ENCODE measurements around the gene CMC4. TPM values are rescaled to one million over a fixed set of nuclear protein-coding genes. Genes with fewer than 3 reads are reported as not detected.

Gene CMC4, protein sequence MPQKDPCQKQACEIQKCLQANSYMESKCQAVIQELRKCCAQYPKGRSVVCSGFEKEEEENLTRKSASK
- polyA plus RNA-seq (2011; rRNA removed) = 16.7 and 16.9 TPM in 2 replicates
- polyA plus RNA-seq (2012; cell fraction: cytosol; rRNA removed) = 9.3 and 10.8 TPM in 2 replicates
- polyA plus RNA-seq (2012; cell fraction: nucleus; rRNA removed) = 3.9 and 6.1 TPM in 2 replicates
- polyA plus RNA-seq (2017; fragmentation: RNase III; extraction: RNeasy Plus Mini Kit Qiagen cat#74134 plus additional on column Dnase treatment) = 12.8 to 15.1 TPM (median 14.4 TPM) in 3 replicates
- 2.7 and 3.2 TPM in 2 replicates for polyA minus RNA-seq (2011; rRNA and poly(A)+ RNA removed)

DNA sequence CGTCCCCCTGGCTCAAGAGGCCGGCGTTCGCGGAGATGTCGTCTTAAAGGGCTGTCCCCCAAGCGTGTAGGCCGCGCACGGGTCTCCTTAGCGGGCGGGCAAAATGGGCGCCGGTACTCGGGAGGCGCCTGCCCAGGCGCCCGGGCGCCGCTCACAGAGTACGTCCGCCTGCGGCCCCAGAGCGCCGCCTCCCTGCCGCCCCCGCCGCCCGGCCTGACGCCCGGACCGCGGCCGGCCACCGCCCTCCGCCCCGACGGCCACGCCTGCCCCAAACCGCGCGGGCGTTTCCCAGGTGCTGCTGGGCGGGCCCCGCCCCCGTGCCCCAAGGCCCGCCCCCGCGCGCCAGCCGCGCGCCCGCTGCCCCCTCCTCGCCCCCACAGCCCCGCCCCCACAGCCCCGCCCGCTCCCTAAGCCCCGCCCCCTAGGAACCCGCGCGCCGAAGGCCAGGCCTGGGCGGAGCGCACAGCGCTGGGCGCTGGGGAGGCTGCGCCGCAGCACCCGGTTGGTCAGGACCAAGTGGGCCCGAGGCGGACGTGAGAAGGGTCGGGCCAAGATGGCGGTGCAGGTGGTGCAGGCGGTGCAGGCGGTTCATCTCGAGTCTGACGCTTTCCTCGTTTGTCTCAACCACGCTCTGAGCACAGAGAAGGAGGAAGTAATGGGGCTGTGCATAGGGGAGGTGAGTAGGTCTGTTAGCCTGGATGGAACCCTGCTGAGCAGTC, at the start of gene CMC4, which contains the start of the genes BRCC3 and MTCP1:
TSS of gene CMC4 (minus strand) at position 162 of the 719 bp plus-strand sequence. CDS start 7,113 bp downstream, outside the sequence.
TSS of gene BRCC3 (plus strand) at position 534 of the 719 bp plus-strand sequence. CDS start at position 554, 20 bp downstream.
TSS of gene MTCP1 (minus strand) at position 162 of the 719 bp plus-strand sequence. CDS start 5,126 bp downstream, outside the sequence.
- DNase-seq (ENCODE audit: low read depth in 1 of 2, low spot score in 1 of 2) (peak; percentile 81 to 88), FAIRE-seq (no peak)
- POLR2A ChIA-PET = interaction anchor here (0.9 kb wide), 1 partner anchor 44 kb away, joined by 4 read pairs; the partner anchor contains the start of gene FUNDC2

DNA sequence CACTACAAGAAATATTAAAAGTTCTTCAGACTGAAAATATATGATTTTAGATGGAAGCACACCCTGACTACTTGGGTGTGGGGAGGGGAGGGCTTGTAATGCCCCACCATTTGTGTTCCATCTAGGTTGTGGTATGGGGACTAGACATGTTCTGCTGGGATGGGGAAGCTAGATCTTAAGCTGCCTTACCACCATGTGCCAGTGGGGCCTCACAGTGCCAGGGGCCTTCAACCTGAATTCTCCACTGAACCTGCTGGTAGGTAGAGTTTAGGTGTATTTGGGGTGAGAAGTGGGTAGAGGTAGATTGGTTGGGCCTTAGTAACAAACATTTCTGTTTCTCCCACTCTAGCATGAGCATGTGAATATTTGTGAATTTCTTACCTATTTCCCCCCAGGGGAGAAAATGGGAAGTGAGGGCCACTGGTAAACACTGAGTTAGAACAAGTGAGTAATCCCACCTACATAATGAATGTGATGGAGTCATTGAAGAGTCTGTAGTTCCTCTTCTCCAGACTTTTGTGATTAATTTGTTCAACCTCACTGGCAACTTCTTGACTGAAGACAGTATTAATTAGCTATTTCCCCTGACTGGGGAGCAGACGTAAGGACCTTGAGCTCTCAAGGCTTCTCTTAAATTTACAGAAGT, 44.4 kb upstream of the CMC4 start:
- H3K4me2 ChIP-seq = no peak overlapping the region
- no peak overlapping the region for H3K27ac ChIP-seq
- no peak overlapping the region for H3K4me3 ChIP-seq
- 95% methylated on average over 1 of the region's 1 CpG for WGBS (ENCODE audit: missing lambda C conversion rate)
- H3K4me1 ChIP-seq = no peaks in the 10 kb centered on the region
- no peak for FAIRE-seq
- DNase-seq (ENCODE audit: low read depth in 1 of 2, low spot score in 1 of 2) = no peak
- ChIA-PET POLR2A (no interaction called here), CTCF (no interaction called here)
- no peak for ATAC-seq
- TF ChIP-seq, protein P1, sequence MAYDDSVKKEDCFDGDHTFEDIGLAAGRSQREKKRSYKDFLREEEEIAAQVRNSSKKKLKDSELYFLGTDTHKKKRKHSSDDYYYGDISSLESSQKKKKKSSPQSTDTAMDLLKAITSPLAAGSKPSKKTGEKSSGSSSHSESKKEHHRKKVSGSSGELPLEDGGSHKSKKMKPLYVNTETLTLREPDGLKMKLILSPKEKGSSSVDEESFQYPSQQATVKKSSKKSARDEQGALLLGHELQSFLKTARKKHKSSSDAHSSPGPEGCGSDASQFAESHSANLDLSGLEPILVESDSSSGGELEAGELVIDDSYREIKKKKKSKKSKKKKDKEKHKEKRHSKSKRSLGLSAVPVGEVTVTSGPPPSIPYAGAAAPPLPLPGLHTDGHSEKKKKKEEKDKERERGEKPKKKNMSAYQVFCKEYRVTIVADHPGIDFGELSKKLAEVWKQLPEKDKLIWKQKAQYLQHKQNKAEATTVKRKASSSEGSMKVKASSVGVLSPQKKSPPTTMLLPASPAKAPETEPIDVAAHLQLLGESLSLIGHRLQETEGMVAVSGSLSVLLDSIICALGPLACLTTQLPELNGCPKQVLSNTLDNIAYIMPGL (CRISPR knock-in tag; IDR thresholded peaks at IDR 0.05; ENCODE audit: borderline replicate concordance) = no peak
- TF ChIP-seq PHF8 (IDR thresholded peaks at IDR 0.05; ENCODE audit: borderline replicate concordance, low read depth) (no peak), MAFK (IDR thresholded peaks at IDR 0.05; ENCODE audit: partially characterized antibody) (no peak), RARB (CRISPR knock-in tag; IDR thresholded peaks at IDR 0.05) (no peak), FOXS1 (CRISPR knock-in tag; IDR thresholded peaks at IDR 0.05) (no peak), EHMT2 (IDR thresholded peaks at IDR 0.05; ENCODE audit: low read depth) (no peak), CHD4 (IDR thresholded peaks at IDR 0.05; ENCODE audit: borderline replicate concordance) (no peak), SREBF2 (IDR thresholded peaks at IDR 0.05) (no peak), NPAS2 (CRISPR knock-in tag; IDR thresholded peaks at IDR 0.05; ENCODE audit: borderline replicate concordance) (no peak), KDM1A (IDR thresholded peaks at IDR 0.05; ENCODE audit: low read depth) (no peak), HES2 (IDR thresholded peaks at IDR 0.05) (no peak), ZFP36 (IDR thresholded peaks at IDR 0.05; ENCODE audit: borderline replicate concordance, partially characterized antibody) (no peak)
- TF ChIP-seq, protein P2, sequence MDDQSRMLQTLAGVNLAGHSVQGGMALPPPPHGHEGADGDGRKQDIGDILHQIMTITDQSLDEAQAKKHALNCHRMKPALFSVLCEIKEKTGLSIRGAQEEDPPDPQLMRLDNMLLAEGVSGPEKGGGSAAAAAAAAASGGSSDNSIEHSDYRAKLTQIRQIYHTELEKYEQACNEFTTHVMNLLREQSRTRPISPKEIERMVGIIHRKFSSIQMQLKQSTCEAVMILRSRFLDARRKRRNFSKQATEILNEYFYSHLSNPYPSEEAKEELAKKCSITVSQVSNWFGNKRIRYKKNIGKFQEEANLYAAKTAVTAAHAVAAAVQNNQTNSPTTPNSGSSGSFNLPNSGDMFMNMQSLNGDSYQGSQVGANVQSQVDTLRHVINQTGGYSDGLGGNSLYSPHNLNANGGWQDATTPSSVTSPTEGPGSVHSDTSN (IDR thresholded peaks at IDR 0.05) = no peak
- TF ChIP-seq, protein P3, sequence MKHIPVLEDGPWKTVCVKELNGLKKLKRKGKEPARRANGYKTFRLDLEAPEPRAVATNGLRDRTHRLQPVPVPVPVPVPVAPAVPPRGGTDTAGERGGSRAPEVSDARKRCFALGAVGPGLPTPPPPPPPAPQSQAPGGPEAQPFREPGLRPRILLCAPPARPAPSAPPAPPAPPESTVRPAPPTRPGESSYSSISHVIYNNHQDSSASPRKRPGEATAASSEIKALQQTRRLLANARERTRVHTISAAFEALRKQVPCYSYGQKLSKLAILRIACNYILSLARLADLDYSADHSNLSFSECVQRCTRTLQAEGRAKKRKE (CRISPR knock-in tag; IDR thresholded peaks at IDR 0.05; ENCODE audit: low read depth) = no peak
- 0 out of 3 replicates have a peak, but pooled peaks cover 2% of the 10 kb centered on the region for H3K9me3 ChIP-seq

More for the DNA sequence above, at the start of gene CMC4, which contains the start of the genes BRCC3 and MTCP1:
- WGBS (ENCODE audit: missing lambda C conversion rate) = 0% methylated on average over 17 of the region's 81 CpGs
- Histone ChIP-seq H3K4me3 (peak within 1 kb of the TSS; percentile 84), H3K9me3 (no peaks in the 10 kb centered on the region), H3K4me1 (peaks cover 42% of the 10 kb centered on the region), H3K4me2 (peak within 1 kb of the TSS; percentile 86), H3K27ac (peak within 1 kb of the TSS; percentile 93 to 98)
- peak; percentile 94 to 96 for ATAC-seq
- CTCF ChIA-PET = interaction anchor here (1.1 to 1.4 kb wide), 2 partner anchors 14 to 16 kb away, joined by 5 to 6 read pairs; no protein-coding TSS in a partner anchor
- no peak for TF ChIP-seq ESRRA (IDR thresholded peaks at IDR 0.05; ENCODE audit: borderline replicate concordance, low read length)
- peak in 1 of 2 experiments; percentile 63; a peak in 1 of 5 replicates for TF ChIP-seq JUN (IDR thresholded peaks at IDR 0.05)
- no peak for TF ChIP-seq GATA3 (IDR thresholded peaks at IDR 0.05; ENCODE audit: borderline replicate concordance)
- no peak for TF ChIP-seq EHF (CRISPR knock-in tag; IDR thresholded peaks at IDR 0.05)
- TF ChIP-seq HEYL (CRISPR knock-in tag; IDR thresholded peaks at IDR 0.05) = no peak
- TF ChIP-seq RFX5 (IDR thresholded peaks at IDR 0.05) = no peak
- no peak for TF ChIP-seq HOXB13 (CRISPR knock-in tag; IDR thresholded peaks at IDR 0.05; ENCODE audit: low read depth)
- no peak for TF ChIP-seq KDM1A (IDR thresholded peaks at IDR 0.05; ENCODE audit: low read depth)
- no peak for TF ChIP-seq HDAC2 (IDR thresholded peaks at IDR 0.05)
- no peak for TF ChIP-seq MAFK (IDR thresholded peaks at IDR 0.05; ENCODE audit: partially characterized antibody)
- TF ChIP-seq SMC3 (IDR thresholded peaks at IDR 0.05) = no peak; the same call in 2 of the 3 replicates
- TF ChIP-seq, protein P4, sequence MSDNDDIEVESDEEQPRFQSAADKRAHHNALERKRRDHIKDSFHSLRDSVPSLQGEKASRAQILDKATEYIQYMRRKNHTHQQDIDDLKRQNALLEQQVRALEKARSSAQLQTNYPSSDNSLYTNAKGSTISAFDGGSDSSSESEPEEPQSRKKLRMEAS (IDR thresholded peaks at IDR 0.05) = peak; percentile 25; the same call in 1 of the 2 replicates
- no peak for TF ChIP-seq HOXB5 (CRISPR knock-in tag; IDR thresholded peaks at IDR 0.05)
- TF ChIP-seq HOXA7 (CRISPR knock-in tag; IDR thresholded peaks at IDR 0.05) = no peak
- TF ChIP-seq CHD2 (IDR thresholded peaks at IDR 0.05; ENCODE audit: low read length, partially characterized antibody) = no peak
- 0 out of 2 replicates have a peak, but pooled peaks have one; percentile 58 for TF ChIP-seq MAZ (IDR thresholded peaks at IDR 0.05; ENCODE audit: borderline replicate concordance, low read depth, low read length)
- no peak for TF ChIP-seq NR3C1 (IDR thresholded peaks at IDR 0.05)
- peak; percentile 71 for TF ChIP-seq KDM5A (IDR thresholded peaks at IDR 0.05)
- no peak for TF ChIP-seq CBX8 (IDR thresholded peaks at IDR 0.05)
- no peak for TF ChIP-seq TFCP2L1 (CRISPR knock-in tag; IDR thresholded peaks at IDR 0.05)
- no peak for TF ChIP-seq BCL3 (IDR thresholded peaks at IDR 0.05)
- peak; percentile 95 for TF ChIP-seq POLR2A (IDR thresholded peaks at IDR 0.05; ENCODE audit: low read length)

Measured in A549 (cell line).